Neutrophil (primary cell): ENCODE results near the gene TIE1.

Experiments used
- H3K27ac ChIP-seq: fragments of 200-600 bp; sonication (generic); 2 replicates; pipeline ENCODE4 v1.5.1; 2016; ENCODE audit warnings: mild to moderate bottlenecking, moderate library complexity
- H3K27me3 ChIP-seq: fragments of 200-600 bp; sonication (generic); 2 replicates; pipeline ENCODE4 v1.6.0; 2016; ENCODE audit warnings: mild to moderate bottlenecking
- H3K36me3 ChIP-seq: fragments of 200-600 bp; sonication (generic); 2 replicates; pipeline ENCODE4 v1.5.1; 2017
- H3K4me1 ChIP-seq, 2 experiments: fragments of 200-600 bp in 1 of 2; sonication (generic) in 1 of 2; 1 replicate in 1 of 2; 2 replicates in 1 of 2; pipeline versions ENCODE4 v1.5.1 to v1.6.1; 2013 to 2016; ENCODE audit warnings: low read depth in 1 of 2, low read length in 1 of 2, mild to moderate bottlenecking in 1 of 2, moderate library complexity in 1 of 2; ENCODE audit not compliant: control insufficient read depth in 1 of 2, insufficient read depth in 1 of 2
- H3K4me3 ChIP-seq, 2 experiments: fragments of 200-600 bp in 1 of 2; sonication (generic) in 1 of 2; 1 replicate in 1 of 2; 2 replicates in 1 of 2; pipeline ENCODE4 v1.5.1; 2013 to 2016; ENCODE audit warnings: low read depth in 1 of 2, low read length in 1 of 2, mild to moderate bottlenecking in 1 of 2, moderate library complexity in 1 of 2
- H3K9me3 ChIP-seq: fragments of 200-600 bp; sonication (generic); 2 replicates; pipeline ENCODE4 v1.5.1; 2016
- CTCF ChIP-seq: fragments of 200-600 bp; sonication (generic); IDR thresholded peaks from 2 replicates; pipeline ENCODE4 v1.5.1; 2016; ENCODE audit warnings: antibody characterized with exemption

The TIE1 gene

DNA sequence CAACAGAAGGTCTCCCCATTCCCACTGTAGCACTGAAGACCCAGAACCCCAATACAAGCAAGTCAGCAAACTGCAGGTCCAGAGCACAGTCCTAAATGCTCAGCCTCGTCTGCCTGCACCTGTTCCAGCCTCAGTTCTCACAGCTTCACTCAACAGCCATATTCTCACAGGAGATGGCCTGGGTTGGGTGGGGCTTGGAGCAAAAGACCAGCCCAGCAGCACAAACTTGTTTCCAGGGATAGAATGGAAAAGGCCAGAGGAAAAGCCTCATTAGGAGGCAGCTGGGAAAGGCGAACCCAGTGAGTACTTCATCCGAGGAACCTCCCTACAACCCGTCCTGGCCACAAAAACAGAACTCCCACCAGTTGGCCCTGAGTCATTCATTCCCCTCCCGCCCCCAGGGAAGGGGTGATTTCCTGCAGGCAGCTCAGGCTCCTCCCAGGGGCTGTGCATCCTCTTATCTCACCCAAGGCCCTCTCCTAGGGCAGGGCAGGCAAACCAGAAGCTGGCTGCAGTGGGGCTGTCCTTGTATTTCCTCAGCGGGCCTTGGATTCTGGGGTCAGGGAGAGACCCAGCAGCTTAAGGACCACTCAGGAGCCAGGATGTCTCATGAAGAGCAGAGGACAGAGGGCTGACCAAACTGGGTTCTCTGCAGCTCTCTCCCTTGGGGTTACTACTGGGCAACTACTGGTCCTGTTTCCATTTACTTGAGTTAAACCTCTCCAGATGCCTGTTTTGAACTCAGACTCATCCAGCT is 29.4 kb downstream of the TIE1 start:
- no peak overlapping the region for H3K4me3 ChIP-seq

GRCh38 chr1:43331688-43332087 is 30.9 kb downstream of the TIE1 start:
- Histone ChIP-seq H3K9me3 (no peaks in the 10 kb centered on the region), H3K36me3 (no peaks in the 10 kb centered on the region), H3K27me3 (no peaks in the 10 kb centered on the region), H3K27ac (no peak overlapping the region), H3K4me3 (no peak overlapping the region), H3K4me1 (no peaks in the 10 kb centered on the region)
- no peak for TF ChIP-seq CTCF

More for the DNA sequence above, 29.4 kb downstream of the TIE1 start:
- Histone ChIP-seq H3K9me3 (no peaks in the 10 kb centered on the region), H3K27me3 (no peaks in the 10 kb centered on the region), H3K36me3 (no peaks in the 10 kb centered on the region), H3K27ac (no peak overlapping the region), H3K4me1 (no peaks in the 10 kb centered on the region)
- TF ChIP-seq CTCF = no peak

DNA sequence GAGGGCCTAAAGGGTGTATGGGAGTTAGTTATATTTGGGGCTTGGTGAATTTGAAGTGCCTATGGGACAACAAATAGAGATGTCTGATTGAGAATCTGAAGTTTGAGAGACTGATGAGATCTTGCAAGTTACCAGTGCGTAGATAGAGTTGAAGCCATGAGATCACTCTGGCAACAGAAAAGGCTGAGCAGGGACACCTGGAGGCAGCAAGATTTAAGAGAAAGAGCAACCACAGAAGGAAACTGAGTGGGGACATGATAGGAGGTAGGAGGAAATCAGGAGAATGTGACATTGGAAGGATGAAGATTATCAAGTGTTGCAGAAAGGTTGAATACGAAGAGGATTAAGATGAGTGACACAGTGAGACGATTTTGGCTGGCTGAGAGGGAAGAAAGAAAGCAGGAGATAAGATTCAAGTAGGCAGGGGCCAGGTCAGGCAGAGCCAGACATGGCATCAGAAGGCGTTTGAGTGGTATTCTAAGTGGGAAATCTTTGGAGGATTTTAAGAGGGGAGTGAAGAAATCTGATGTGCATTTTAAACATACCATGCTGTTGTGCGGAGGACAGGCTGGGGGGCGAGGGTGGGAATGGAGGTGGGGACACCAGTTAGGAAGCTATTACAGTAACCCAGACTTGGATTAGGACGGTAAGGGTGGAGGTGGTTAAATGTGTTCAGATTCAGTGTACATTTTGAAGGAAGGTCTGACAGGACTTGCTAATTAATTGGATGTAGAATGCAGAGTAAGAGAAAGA is 33.8 kb downstream of the TIE1 start:
- Histone ChIP-seq H3K4me3 (no peak overlapping the region), H3K27ac (no peak overlapping the region), H3K36me3 (no peaks in the 10 kb centered on the region), H3K27me3 (no peaks in the 10 kb centered on the region), H3K4me1 (no peaks in the 10 kb centered on the region), H3K9me3 (no peaks in the 10 kb centered on the region)
- no peak for TF ChIP-seq CTCF

- Histone ChIP-seq H3K27me3 (no peaks in the 10 kb centered on the region), H3K27ac (no peak within 1 kb of the TSS), H3K36me3 (no peaks in the 10 kb centered on the region), H3K4me3 (no peak within 1 kb of the TSS), H3K9me3 (no peaks in the 10 kb centered on the region), H3K4me1 (no peaks in the 10 kb centered on the region)
- no peak for TF ChIP-seq CTCF
Measured at GRCh38 chr1:43337588-43337987, 36.8 kb downstream of the TIE1 start, which contains the start of gene MPL. Gene MPL, plus strand, starts transcription at chr1:43337818. Its CDS starts 31 bp downstream, at chr1:43337849.

DNA sequence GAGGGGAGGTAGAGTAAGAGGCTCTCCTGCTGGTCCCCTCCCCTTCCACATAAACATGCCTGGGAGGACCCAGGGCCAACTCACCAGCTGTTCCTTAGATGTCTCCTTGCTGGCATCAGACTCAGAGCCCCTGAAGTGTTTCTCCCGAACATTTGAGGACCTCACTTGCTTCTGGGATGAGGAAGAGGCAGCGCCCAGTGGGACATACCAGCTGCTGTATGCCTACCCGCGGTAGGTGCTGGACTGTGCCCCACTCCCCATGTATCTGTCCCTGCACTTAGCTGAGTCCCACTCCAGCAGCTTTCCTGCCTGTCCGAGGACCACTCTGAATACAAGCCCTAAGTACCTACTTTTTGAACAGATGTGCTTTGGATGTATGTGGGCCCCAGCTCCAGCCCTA is 37.2 kb downstream of the TIE1 start:
- H3K27ac ChIP-seq = no peak overlapping the region
- H3K4me3 ChIP-seq = no peak overlapping the region
- no peak for TF ChIP-seq CTCF
- no peaks in the 10 kb centered on the region for H3K27me3 ChIP-seq
- H3K9me3 ChIP-seq = no peaks in the 10 kb centered on the region
- no peaks in the 10 kb centered on the region for H3K36me3 ChIP-seq
- no peaks in the 10 kb centered on the region for H3K4me1 ChIP-seq
